Activated naive CD4-positive, alpha-beta T cell treated with anti-CD3 and anti-CD28 coated beads, Interleukin-2, amount 50 U/mL, for 24 hours (primary cell): ENCODE measurements around the gene MGAT4B.

Source experiments
- H3K27ac Mint-ChIP-seq: one replicate; pipeline ENCODE4 v1.8.0; 2021; ENCODE audit warnings: mild to moderate bottlenecking, mixed read lengths
- H3K27me3 Mint-ChIP-seq: one replicate; pipeline ENCODE4 v1.8.0; 2021; ENCODE audit warnings: mixed read lengths
- H3K36me3 Mint-ChIP-seq: one replicate; pipeline ENCODE4 v1.8.0; 2021; ENCODE audit warnings: mixed read lengths
- H3K4me1 Mint-ChIP-seq: one replicate; pipeline ENCODE4 v1.8.0; 2021; ENCODE audit warnings: mixed read lengths
- H3K4me3 Mint-ChIP-seq: one replicate; pipeline ENCODE4 v1.8.0; 2021; ENCODE audit warnings: mild to moderate bottlenecking, mixed read lengths
- H3K9me3 Mint-ChIP-seq: one replicate; pipeline ENCODE4 v1.8.0; 2021; ENCODE audit warnings: mixed read lengths

The MGAT4B gene

GRCh38 chr5:179763215-179763945, 43.3 kb downstream of the MGAT4B start:
- H3K9me3 Mint-ChIP-seq, result no peaks in the 10 kb centered on the region
- peaks cover 53% of the 10 kb centered on the region for H3K4me1 Mint-ChIP-seq
- H3K36me3 Mint-ChIP-seq, result peaks cover 3% of the 10 kb centered on the region
- no peaks in the 10 kb centered on the region for H3K27me3 Mint-ChIP-seq
- H3K27ac Mint-ChIP-seq, result no peak overlapping the region
- H3K4me3 Mint-ChIP-seq, result no peak overlapping the region

GRCh38 chr5:179762781-179763176, 43.9 kb downstream of the MGAT4B start:
- Mint-ChIP-seq H3K4me1 (peaks cover 55% of the 10 kb centered on the region), H3K9me3 (no peaks in the 10 kb centered on the region), H3K36me3 (peaks cover 3% of the 10 kb centered on the region), H3K4me3 (no peak overlapping the region), H3K27me3 (no peaks in the 10 kb centered on the region), H3K27ac (no peak overlapping the region)

GRCh38 chr5:179762079-179762780, 44.4 kb downstream of the MGAT4B start:
- Mint-ChIP-seq H3K27ac (peak overlapping the region; percentile 46), H3K27me3 (no peaks in the 10 kb centered on the region), H3K4me1 (peaks cover 58% of the 10 kb centered on the region), H3K36me3 (peaks cover 3% of the 10 kb centered on the region), H3K9me3 (no peaks in the 10 kb centered on the region), H3K4me3 (no peak overlapping the region)

- Mint-ChIP-seq H3K4me1 (peaks cover 69% of the 10 kb centered on the region), H3K4me3 (peak overlapping the region; percentile 23), H3K27me3 (no peaks in the 10 kb centered on the region), H3K36me3 (no peaks in the 10 kb centered on the region), H3K9me3 (no peaks in the 10 kb centered on the region), H3K27ac (peak overlapping the region; percentile 79)
Measured at GRCh38 chr5:179759581-179760551, 46.8 kb downstream of the MGAT4B start.

- Mint-ChIP-seq H3K27ac (peak overlapping the region; percentile 79), H3K27me3 (no peaks in the 10 kb centered on the region), H3K36me3 (no peaks in the 10 kb centered on the region), H3K4me1 (peaks cover 74% of the 10 kb centered on the region), H3K9me3 (no peaks in the 10 kb centered on the region), H3K4me3 (no peak overlapping the region)
Measured at GRCh38 chr5:179758955-179759354, 47.7 kb downstream of the MGAT4B start.

- H3K4me3 Mint-ChIP-seq, result no peak overlapping the region
- H3K27ac Mint-ChIP-seq, result peak overlapping the region; percentile 81
- H3K4me1 Mint-ChIP-seq, result peaks cover 57% of the 10 kb centered on the region
- no peaks in the 10 kb centered on the region for H3K27me3 Mint-ChIP-seq
- H3K36me3 Mint-ChIP-seq, result peaks cover 6% of the 10 kb centered on the region
- no peaks in the 10 kb centered on the region for H3K9me3 Mint-ChIP-seq
Measured at GRCh38 chr5:179755022-179755421, 51.6 kb downstream of the MGAT4B start.

- peaks cover 6% of the 10 kb centered on the region for H3K36me3 Mint-ChIP-seq
- peak overlapping the region; percentile 15 for H3K4me3 Mint-ChIP-seq
- no peaks in the 10 kb centered on the region for H3K9me3 Mint-ChIP-seq
- peaks cover 51% of the 10 kb centered on the region for H3K4me1 Mint-ChIP-seq
- peak overlapping the region; percentile 70 for H3K27ac Mint-ChIP-seq
- no peaks in the 10 kb centered on the region for H3K27me3 Mint-ChIP-seq
Measured at GRCh38 chr5:179753971-179754370, 52.7 kb downstream of the MGAT4B start.

- H3K9me3 Mint-ChIP-seq, result no peaks in the 10 kb centered on the region
- H3K4me1 Mint-ChIP-seq, result peaks cover 52% of the 10 kb centered on the region
- no peak overlapping the region for H3K27ac Mint-ChIP-seq
- no peak overlapping the region for H3K4me3 Mint-ChIP-seq
- H3K27me3 Mint-ChIP-seq, result no peaks in the 10 kb centered on the region
- H3K36me3 Mint-ChIP-seq, result peaks cover 11% of the 10 kb centered on the region
Measured at GRCh38 chr5:179749857-179750508, 56.7 kb downstream of the MGAT4B start.

- no peaks in the 10 kb centered on the region for H3K27me3 Mint-ChIP-seq
- peaks cover 8% of the 10 kb centered on the region for H3K36me3 Mint-ChIP-seq
- H3K27ac Mint-ChIP-seq, result no peak overlapping the region
- H3K4me1 Mint-ChIP-seq, result peaks cover 33% of the 10 kb centered on the region
- H3K4me3 Mint-ChIP-seq, result no peak overlapping the region
- H3K9me3 Mint-ChIP-seq, result no peaks in the 10 kb centered on the region
Measured at GRCh38 chr5:179747811-179748210, 58.9 kb downstream of the MGAT4B start.
